Measurements from ENCODE around the gene TCL1A.
"Not testable (repeated sequence)": the region's sequence is repeated elsewhere in the genome, so short reads cannot be mapped to it uniquely, and the experiment has no call there.

Gene TCL1A

GRCh38 chr14:95685978-95686922, 27.7 kb downstream of the TCL1A start, which contains the start of gene TCL1B:
TCL1B (plus strand) TSS chr14:95686426; CDS start chr14:95686468, 42 bp downstream.
- intact Hi-C loops (cut with DNase I), result no loop called here
- DNase-seq, result no peak

- DNase-seq, result peak in 1 of 42 donors; percentile 25
- intact Hi-C loops (cut with DNase I), result no loop called here
Observed at GRCh38 chr14:95683793-95684192, 30.1 kb downstream of the TCL1A start.

GRCh38 chr14:95681153-95681552, 32.8 kb downstream of the TCL1A start:
- intact Hi-C loops (cut with DNase I), result no loop called here
- DNase-seq, result peak in 1 of 42 donors; percentile 1

- no peak for DNase-seq
- intact Hi-C loops (cut with DNase I), result no loop called here
Observed at GRCh38 chr14:95679998-95680735, 33.8 kb downstream of the TCL1A start.

GRCh38 chr14:95679148-95679815, 34.6 kb downstream of the TCL1A start:
- intact Hi-C loops (cut with DNase I), result no loop called here
- DNase-seq, result no peak

- peak in 1 of 42 donors; percentile 18 for DNase-seq
- intact Hi-C loops (cut with DNase I), result no loop called here
Observed at GRCh38 chr14:95677179-95677835, 36.6 kb downstream of the TCL1A start.

GRCh38 chr14:95675486-95675885, 38.4 kb downstream of the TCL1A start:
- intact Hi-C loops (cut with DNase I), result no loop called here
- peak in 1 of 42 donors; percentile 4 for DNase-seq

GRCh38 chr14:95674613-95675012, 39.3 kb downstream of the TCL1A start:
- intact Hi-C loops (cut with DNase I), result no loop called here

GRCh38 chr14:95668235-95668772, 45.6 kb downstream of the TCL1A start:
- DNase-seq, result no peak
- intact Hi-C loops (cut with DNase I), result no loop called here

More at GRCh38 chr14:95674613-95675012, 39.3 kb downstream of the TCL1A start:
- DNase-seq, result no peak

GRCh38 chr14:95667249-95667693, 46.7 kb downstream of the TCL1A start:
- no peak for DNase-seq

GRCh38 chr14:95666450-95666849, 47.5 kb downstream of the TCL1A start:
- DNase-seq, result no peak
- intact Hi-C loops (cut with DNase I), result no loop called here

More at GRCh38 chr14:95667249-95667693, 46.7 kb downstream of the TCL1A start:
- intact Hi-C loops (cut with DNase I), result no loop called here

GRCh38 chr14:95665530-95665929, 48.4 kb downstream of the TCL1A start:
- DNase-seq; intact Hi-C loops (cut with DNase I): not testable (repeated sequence)

GRCh38 chr14:95664546-95664945, 49.4 kb downstream of the TCL1A start:
- DNase-seq, result peak in 1 of 42 donors; percentile 5
- intact Hi-C loops (cut with DNase I), result no loop called here

- intact Hi-C loops (cut with DNase I), result no loop called here
- DNase-seq, result peak in 22 of 42 donors; percentile 4 to 42 (median 15)
Observed at GRCh38 chr14:95664066-95664465, 49.9 kb downstream of the TCL1A start.

- intact Hi-C loops (cut with DNase I), result no loop called here
- DNase-seq, result no peak
Observed at GRCh38 chr14:95663226-95663797, 50.6 kb downstream of the TCL1A start.

- DNase-seq, result no peak
Observed at GRCh38 chr14:95662376-95663186, 51.3 kb downstream of the TCL1A start.

More at GRCh38 chr14:95662376-95663186, 51.3 kb downstream of the TCL1A start:
- intact Hi-C loops (cut with DNase I), result no loop called here
